ENCODE results near the gene PTH1R.

DNA sequence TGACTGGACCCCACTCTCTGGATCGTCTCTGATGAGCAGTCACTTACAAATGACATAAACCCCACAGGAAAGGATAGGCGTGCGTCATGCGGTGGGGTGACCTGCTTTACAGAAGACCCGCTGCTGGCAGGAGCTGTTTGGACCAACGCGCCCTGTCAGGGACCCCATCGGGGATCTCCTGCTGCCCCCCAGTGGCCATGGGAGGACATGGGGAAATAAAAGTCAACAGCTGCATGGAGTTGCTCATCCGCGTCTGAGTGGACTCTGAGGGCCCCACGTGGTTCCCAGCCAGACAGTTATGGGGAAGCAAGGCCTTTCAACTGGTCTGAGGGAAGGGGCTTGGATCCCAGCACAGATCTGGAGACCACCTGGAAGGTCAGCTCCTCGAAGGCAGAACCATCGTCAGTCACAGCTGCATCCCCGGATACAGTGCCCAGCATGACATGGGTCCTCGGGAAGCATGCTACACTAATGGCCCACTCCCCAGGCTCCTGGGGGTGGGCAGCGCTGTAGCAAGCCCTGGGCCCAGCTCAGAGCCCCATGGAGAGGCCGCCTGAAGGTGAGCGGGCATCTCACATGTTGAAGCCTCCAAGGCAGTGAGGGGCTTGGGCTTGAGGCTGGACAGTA is 32.1 kb downstream of the PTH1R start:
- TF ChIP-seq POLR2A (IDR thresholded peaks at IDR 0.05; ENCODE audit: low read depth, low read length): no peak
- TF ChIP-seq TAF1 (IDR thresholded peaks at IDR 0.05; ENCODE audit: borderline replicate concordance, low read depth, low read length): no peak
- TF ChIP-seq POLR2AphosphoS5 (IDR thresholded peaks at IDR 0.05; ENCODE audit: low read depth, low read length): no peak

Measured in GM12892 (cell line).